Natural killer cell (primary cell): ENCODE data around the gene ARL6IP4. TPM values are rescaled to one million over a fixed set of nuclear protein-coding genes. Genes with fewer than 3 reads are reported as not detected.

ENCODE experiments used
- ATAC-seq, 3 donors: fragments of 150-1000 bp in 2 of 3; fragments of 200-7000 bp in 1 of 3; cut with Tn5 transposase; 1 replicate in 1 of 3; 2 replicates in 2 of 3; pipeline ENCODE4 v1.10.0; 2021; ENCODE audit warnings: mild to moderate bottlenecking in 2 of 3, moderate library complexity in 2 of 3
- DNase-seq, 2 donors: peaks; one replicate each; pipeline versions ENCODE4 v3.0.0 to v3.0.0-alpha.2; 2013 to 2021; ENCODE audit warnings: mixed read lengths in 1 of 2
- H3K27ac ChIP-seq: one replicate; pipeline ENCODE4 v1.5.1; 2013; ENCODE audit warnings: mild to moderate bottlenecking, low read length
- H3K27me3 ChIP-seq: one replicate; pipeline ENCODE4 v1.6.1; 2013; ENCODE audit warnings: low read length; ENCODE audit not compliant: control insufficient read depth, insufficient read depth
- H3K36me3 ChIP-seq: one replicate; pipeline ENCODE4 v1.6.1; 2013; ENCODE audit warnings: low read length; ENCODE audit not compliant: control insufficient read depth, insufficient read depth
- H3K4me1 ChIP-seq: one replicate; pipeline ENCODE4 v1.6.1; 2013; ENCODE audit warnings: low read length; ENCODE audit not compliant: control insufficient read depth, insufficient read depth
- H3K4me3 ChIP-seq: one replicate; pipeline ENCODE4 v1.5.1; 2013; ENCODE audit warnings: low read length
- H3K9me3 ChIP-seq: one replicate; pipeline ENCODE4 v1.6.1; 2013; ENCODE audit warnings: low read length; ENCODE audit not compliant: control insufficient read depth, insufficient read depth
- H3K27ac Mint-ChIP-seq, 2 donors: one replicate each; pipeline ENCODE4 v1.8.0; 2022; ENCODE audit warnings: mild to moderate bottlenecking in 2 of 2, mixed read lengths in 2 of 2, moderate library complexity in 1 of 2
- H3K27me3 Mint-ChIP-seq, 2 donors: one replicate each; pipeline ENCODE4 v1.8.0; 2022; ENCODE audit warnings: low read depth in 2 of 2, mixed read lengths in 2 of 2
- H3K36me3 Mint-ChIP-seq: one replicate; pipeline ENCODE4 v1.8.0; 2022; ENCODE audit warnings: mixed read lengths
- H3K4me1 Mint-ChIP-seq, 2 donors: one replicate each; pipeline ENCODE4 v1.8.0; 2022; ENCODE audit warnings: mixed read lengths in 2 of 2
- H3K4me3 Mint-ChIP-seq: one replicate; pipeline ENCODE4 v1.8.0; 2022; ENCODE audit warnings: mild to moderate bottlenecking, moderate library complexity, mixed read lengths
- H3K9me3 Mint-ChIP-seq, 2 donors: one replicate each; pipeline ENCODE4 v1.8.0; 2022; ENCODE audit warnings: mixed read lengths in 2 of 2
- CTCF ChIP-seq: fragments of 200-600 bp; IDR thresholded peaks from one replicate; pipeline ENCODE4 v1.8.0; 2022; ENCODE audit warnings: antibody characterized with exemption
- WGBS: methylation state at CpG from one replicate; pipeline ENCODE4 v1.1.7; 2013; ENCODE audit warnings: missing lambda C conversion rate; ENCODE audit not compliant: insufficient coverage; 5-methylcytosine and 5-hydroxymethylcytosine counted together
- intact Hi-C: fragments of 100-400 bp; cut with micrococcal nuclease; formaldehyde crosslinking; loops from one replicate; pipeline ENCODE4 v1.14.2; 2022
- total RNA-seq, 4 donors: library from RNA; stranded (reverse); fragments of 120-200 nt in 1 of 4; gene quantifications; one replicate each; pipeline versions ENCODE4 v1.2.3 to v1.2.4, GENCODE V29; 2013 to 2022

ARL6IP4 gene
- total RNA-seq, 3 donors from 2014 or later (not counting 1 experiment from before 2014, with no cell fraction given): 97.2 to 136 (median 116) TPM

DNA sequence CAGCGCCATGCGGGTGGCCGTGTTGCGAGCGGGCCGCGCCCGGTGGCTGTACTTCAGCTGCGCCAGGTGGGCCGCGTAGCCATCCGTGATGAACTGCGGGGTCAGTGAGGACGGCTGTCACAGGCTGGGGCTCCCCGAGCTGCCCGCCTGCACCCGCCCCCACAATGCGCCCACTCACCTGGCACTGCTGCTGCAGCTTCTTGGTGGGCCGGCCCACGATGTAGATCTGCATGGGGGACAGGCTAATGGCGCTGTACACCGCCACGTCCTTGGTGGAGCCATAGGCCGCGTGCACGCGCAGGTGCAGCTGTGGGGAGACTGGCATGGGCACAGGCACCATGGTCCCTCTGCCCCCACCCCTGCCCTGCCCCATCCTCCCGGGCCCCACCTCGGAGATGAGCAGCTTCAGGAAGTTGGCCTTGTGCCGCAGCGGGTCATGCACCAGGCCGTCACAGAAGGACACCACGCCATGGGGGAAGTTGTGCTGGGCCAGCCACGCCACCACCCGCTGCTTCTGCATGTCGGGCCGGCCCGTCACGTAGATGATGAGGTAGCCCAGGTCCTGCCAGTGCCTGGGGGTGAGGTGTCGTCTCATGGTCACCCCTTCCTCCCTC is 5.9 kb downstream of the ARL6IP4 start:
- Histone ChIP-seq H3K27ac (no peak overlapping the region), H3K36me3 (peaks cover 32% of the 10 kb centered on the region), H3K4me1 (peaks cover 39% of the 10 kb centered on the region), H3K9me3 (no peaks in the 10 kb centered on the region), H3K27me3 (no peaks in the 10 kb centered on the region), H3K4me3 (no peak overlapping the region)
- no peaks in the 10 kb centered on the region for H3K36me3 Mint-ChIP-seq
- peaks cover 26 to 32% of the 10 kb centered on the region in 2 donors for H3K4me1 Mint-ChIP-seq
- TF ChIP-seq CTCF: no peak
- H3K4me3 Mint-ChIP-seq: no peak overlapping the region
- intact Hi-C loops: no loop called here
- no peaks in the 10 kb centered on the region for H3K27me3 Mint-ChIP-seq
- ATAC-seq (no peak), DNase-seq (no peak)
- WGBS: 96% methylated on average over 40 of the region's 40 CpGs
- no peaks in the 10 kb centered on the region for H3K9me3 Mint-ChIP-seq
- H3K27ac Mint-ChIP-seq: no peak overlapping the region

GRCh38 chr12:122987086-122987951 is 6.8 kb downstream of the ARL6IP4 start:
- Histone ChIP-seq H3K27me3 (no peaks in the 10 kb centered on the region), H3K9me3 (no peaks in the 10 kb centered on the region), H3K4me3 (no peak overlapping the region), H3K36me3 (peaks cover 34% of the 10 kb centered on the region), H3K27ac (no peak overlapping the region), H3K4me1 (peaks cover 30% of the 10 kb centered on the region)
- ATAC-seq (no peak), DNase-seq (no peak)
- peaks cover 21 to 27% of the 10 kb centered on the region in 2 donors for H3K4me1 Mint-ChIP-seq
- intact Hi-C loops: no loop called here
- no peak overlapping the region for H3K4me3 Mint-ChIP-seq
- H3K27me3 Mint-ChIP-seq: no peaks in the 10 kb centered on the region
- 96% methylated on average over 39 of the region's 39 CpGs for WGBS
- no peak for TF ChIP-seq CTCF
- H3K27ac Mint-ChIP-seq: no peak overlapping the region
- H3K9me3 Mint-ChIP-seq: no peaks in the 10 kb centered on the region
- no peaks in the 10 kb centered on the region for H3K36me3 Mint-ChIP-seq

GRCh38 chr12:122988036-122988435 is 7.6 kb downstream of the ARL6IP4 start:
- intact Hi-C loops: no loop called here
- Mint-ChIP-seq H3K4me1 (peaks cover 20 to 23% of the 10 kb centered on the region in 2 donors), H3K4me3 (no peak overlapping the region), H3K27me3 (no peaks in the 10 kb centered on the region), H3K27ac (no peak overlapping the region), H3K9me3 (no peaks in the 10 kb centered on the region), H3K36me3 (no peaks in the 10 kb centered on the region)
- no peak overlapping the region for H3K27ac ChIP-seq
- H3K4me1 ChIP-seq: peaks cover 23% of the 10 kb centered on the region
- no peaks in the 10 kb centered on the region for H3K27me3 ChIP-seq
- ATAC-seq: no peak
- no peak overlapping the region for H3K4me3 ChIP-seq
- no peak for DNase-seq
- no peak for TF ChIP-seq CTCF
- 94% methylated on average over 13 of the region's 13 CpGs for WGBS
- H3K9me3 ChIP-seq: no peaks in the 10 kb centered on the region
- peaks cover 31% of the 10 kb centered on the region for H3K36me3 ChIP-seq
